GM12874 (cell line): ENCODE results near the gene CHRNA3.

Source experiments
- TF ChIP-seq, protein P1 (sequence below): IDR thresholded peaks from 2 replicates; pipeline ENCODE4 v1.5.1; 2011; ENCODE audit warnings: low read depth, mild to moderate bottlenecking, control low read depth, low read length, moderate library complexity; ENCODE audit not compliant: insufficient read depth

CHRNA3 gene

DNA sequence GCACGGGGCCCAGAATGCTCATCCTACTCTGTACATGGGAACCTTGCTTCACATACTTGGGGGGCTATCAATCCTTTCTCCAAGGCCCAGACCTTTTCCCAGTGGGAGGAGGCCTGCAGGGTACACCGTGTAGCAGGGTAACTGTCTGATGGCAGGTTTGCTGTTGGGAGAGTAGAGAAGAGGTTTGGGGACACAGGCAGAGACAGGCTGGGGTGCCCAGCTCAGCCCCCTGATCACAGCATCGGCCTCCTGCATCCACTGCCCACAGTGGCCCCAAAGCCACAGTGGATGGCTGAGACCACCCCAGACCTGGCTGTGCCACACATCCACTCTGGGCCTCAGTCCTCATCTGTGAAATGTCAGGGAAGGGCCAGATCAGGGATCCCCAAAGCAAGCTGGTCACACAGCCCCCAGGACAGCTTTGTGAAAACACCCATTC is 5.6 kb downstream of the CHRNA3 start:
- TF ChIP-seq, protein P1, sequence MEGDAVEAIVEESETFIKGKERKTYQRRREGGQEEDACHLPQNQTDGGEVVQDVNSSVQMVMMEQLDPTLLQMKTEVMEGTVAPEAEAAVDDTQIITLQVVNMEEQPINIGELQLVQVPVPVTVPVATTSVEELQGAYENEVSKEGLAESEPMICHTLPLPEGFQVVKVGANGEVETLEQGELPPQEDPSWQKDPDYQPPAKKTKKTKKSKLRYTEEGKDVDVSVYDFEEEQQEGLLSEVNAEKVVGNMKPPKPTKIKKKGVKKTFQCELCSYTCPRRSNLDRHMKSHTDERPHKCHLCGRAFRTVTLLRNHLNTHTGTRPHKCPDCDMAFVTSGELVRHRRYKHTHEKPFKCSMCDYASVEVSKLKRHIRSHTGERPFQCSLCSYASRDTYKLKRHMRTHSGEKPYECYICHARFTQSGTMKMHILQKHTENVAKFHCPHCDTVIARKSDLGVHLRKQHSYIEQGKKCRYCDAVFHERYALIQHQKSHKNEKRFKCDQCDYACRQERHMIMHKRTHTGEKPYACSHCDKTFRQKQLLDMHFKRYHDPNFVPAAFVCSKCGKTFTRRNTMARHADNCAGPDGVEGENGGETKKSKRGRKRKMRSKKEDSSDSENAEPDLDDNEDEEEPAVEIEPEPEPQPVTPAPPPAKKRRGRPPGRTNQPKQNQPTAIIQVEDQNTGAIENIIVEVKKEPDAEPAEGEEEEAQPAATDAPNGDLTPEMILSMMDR: no peak

DNA sequence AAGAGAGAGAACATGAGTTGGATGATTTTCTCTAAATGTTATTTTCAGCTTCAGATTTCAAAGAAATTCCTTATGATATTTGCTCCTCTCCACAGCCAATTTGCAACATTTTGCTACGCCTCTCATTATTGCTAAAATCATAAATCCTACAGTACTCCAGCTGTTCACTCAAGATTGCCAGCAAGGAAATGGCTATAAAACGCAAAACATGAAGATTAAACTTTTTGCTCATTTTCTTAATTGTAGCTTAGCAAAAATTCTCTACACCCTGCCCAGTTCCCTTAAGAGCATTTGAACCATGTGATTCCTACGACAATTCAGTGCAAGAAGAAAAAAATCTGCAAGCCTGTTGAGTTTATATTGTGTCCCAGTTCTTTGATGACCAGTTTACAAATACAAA is 6.8 kb downstream of the CHRNA3 start:
- TF ChIP-seq, protein P1: no peak

DNA sequence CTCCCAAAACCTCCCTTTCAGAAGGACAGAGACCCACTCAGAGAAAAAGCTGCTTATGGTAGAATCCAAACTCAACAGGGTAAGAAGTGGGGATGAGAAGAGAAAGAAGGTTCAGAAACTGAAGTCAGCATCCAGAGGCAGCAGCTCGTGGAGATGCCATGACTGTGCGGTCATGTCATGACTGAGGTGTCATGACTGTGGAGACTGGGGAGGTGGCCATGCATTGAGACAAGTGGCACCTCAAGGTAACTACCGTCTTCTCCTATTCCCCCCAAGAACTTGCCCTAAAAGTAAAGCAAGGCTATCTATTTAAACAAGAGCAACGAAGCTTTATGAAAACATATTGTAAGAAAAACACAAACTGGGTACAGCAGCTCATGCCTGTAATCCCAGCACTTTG is 15.1 kb downstream of the CHRNA3 start:
- TF ChIP-seq, protein P1: no peak

DNA sequence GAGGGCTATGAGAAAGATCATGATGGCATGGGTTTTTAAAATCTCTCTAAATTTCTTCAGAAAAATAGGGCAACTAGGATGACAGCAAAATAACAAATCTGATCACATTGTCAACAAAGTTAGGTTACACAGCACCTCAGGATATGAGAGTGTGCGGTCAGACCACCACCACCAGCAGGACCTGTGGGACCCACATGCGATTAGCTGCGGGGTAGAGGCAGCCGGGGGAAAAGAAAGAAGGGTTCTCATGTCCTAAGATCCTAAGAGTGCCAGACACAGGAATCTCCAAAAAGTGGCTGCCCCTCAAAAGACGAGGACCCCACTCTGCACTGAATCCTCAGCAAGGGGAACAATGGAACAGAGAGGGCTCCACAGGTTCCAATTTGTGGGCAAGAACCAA is 15.6 kb downstream of the CHRNA3 start:
- TF ChIP-seq, protein P1: no peak

DNA sequence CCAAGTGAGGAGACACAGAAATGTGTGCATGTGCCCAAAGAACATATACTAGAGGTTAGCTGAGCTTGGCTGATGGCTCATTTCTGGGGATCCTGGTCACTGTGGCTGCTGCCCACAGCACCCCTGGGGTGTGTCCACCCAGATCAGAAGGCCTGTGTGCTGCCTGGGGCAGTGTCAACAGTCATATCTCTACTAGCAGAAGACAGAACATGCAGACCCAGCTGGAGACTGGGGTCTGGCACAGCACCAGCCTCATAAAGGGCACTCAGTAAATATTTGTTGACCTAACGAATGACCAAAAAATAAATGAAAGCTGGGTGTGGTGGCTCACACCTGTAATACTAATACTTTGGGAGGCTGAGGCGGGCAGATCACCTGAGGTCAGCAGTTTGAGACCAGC is 16.4 kb downstream of the CHRNA3 start:
- TF ChIP-seq, protein P1: no peak

DNA sequence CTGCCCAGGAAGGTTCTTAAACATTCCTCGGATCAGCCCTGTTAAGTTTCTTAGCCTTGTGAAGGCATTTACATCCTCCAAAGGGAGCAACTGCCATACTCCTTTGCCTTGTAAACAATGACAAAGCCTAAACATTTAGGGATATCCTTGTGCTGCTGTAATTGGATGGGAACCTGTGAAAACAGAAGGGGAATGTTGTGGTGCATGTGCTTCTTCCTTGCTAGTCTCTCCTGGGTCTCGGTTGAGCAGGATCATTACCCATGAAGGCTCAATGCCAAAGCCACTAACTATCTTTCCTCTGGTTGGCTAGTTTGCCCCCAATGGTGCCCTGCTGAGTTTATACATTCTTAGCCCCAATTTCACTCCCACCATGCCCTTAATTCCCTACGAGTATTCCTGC is 17.3 kb downstream of the CHRNA3 start:
- TF ChIP-seq, protein P1: no peak

DNA sequence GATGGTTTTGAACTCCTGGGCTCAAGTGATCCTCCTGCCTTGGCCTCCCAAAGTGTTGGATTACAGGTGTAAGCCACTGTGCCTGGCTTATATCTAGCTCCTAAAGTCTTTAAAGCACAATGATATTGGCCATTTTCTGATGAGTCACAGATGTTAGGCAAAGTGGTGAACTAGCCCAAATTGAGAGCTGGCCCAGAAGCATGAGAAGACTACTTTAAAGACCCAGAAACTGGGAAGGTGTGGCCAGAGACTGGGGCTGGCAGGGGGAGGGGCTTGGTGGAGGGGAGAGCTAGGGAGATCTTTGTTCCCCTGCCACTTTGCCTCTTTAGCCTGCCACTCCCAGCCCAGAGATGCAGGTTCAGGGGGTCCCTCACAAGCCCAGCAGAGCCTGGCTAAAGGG is 21.6 kb downstream of the CHRNA3 start:
- TF ChIP-seq, protein P1: no peak

DNA sequence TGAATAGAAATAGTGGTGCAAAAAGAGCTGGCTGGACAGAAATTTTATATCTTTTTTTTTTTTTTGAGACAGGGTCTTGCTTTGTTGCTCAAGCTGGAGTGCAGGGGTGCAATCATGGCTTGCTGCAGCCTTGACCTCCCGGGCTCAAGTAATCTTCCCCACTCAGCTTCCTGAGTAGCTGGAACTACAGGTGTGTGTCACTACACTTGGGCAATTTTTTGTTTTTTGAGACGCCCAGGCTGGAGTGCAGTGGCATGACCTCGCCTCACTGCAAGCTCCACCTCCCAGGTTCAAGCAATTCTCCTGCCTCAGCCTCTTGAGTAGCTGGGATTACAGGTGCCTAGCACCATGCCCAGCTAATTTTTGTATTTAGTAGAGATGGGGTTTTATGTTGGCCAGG is 22.4 kb downstream of the CHRNA3 start:
- TF ChIP-seq, protein P1: no peak
